ENCODE measurements around the gene PGAM5. TPM values are rescaled to one million over a fixed set of nuclear protein-coding genes. Genes with fewer than 3 reads are reported as not detected.

Gene PGAM5
- total RNA-seq, 1 experiment from 2014 or later, result 78.1 TPM

DNA sequence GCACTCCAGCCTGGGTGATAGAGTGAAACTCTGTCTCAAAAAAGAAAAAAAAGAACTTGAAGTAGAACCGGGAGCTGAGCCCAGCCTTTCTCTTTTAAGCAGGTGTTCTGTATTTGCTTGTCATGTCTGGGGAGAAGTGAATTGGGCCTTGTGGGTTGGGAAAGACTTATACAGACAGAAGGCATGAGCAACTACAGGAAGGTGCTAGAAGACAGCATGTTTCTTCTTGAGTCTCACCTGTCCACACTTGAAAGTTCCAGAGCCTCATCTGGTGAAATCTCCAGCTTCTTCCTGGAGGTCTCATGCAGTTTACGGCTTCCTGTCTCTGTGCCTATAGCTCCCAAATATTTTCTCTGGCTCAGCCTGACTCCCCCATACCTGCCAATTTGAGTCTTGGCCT, 2.5 kb downstream of the PGAM5 start:
- intact Hi-C loops (cut with micrococcal nuclease; ENCODE audit: unreplicated experiment), result no loop called here
- H3K36me3 Mint-ChIP-seq (ENCODE audit: insufficient read depth, unreplicated experiment), result peaks cover 67% of the 10 kb centered on the region
- POLR2A ChIA-PET, result no interaction called here
- H3K4me3 Mint-ChIP-seq (ENCODE audit: unreplicated experiment), result no peak overlapping the region
- no peaks in the 10 kb centered on the region for H3K9me3 Mint-ChIP-seq (ENCODE audit: unreplicated experiment)
- TF ChIP-seq CTCF (IDR thresholded peaks at IDR 0.05; ENCODE audit: insufficient read depth in 1 of 2, low read depth in 1 of 2, low read length in 1 of 2, severe bottlenecking in 1 of 2, unreplicated experiment in 1 of 2), result no peak
- H3K27ac Mint-ChIP-seq (ENCODE audit: unreplicated experiment), result no peak overlapping the region
- Histone ChIP-seq H3K4me3 (ENCODE audit: low read depth, low read length) (no peak overlapping the region), H3K9me3 (no peaks in the 10 kb centered on the region), H3K4me1 (no peaks in the 10 kb centered on the region), H3K36me3 (ENCODE audit: control insufficient read depth, insufficient read depth, low read length) (no peaks in the 10 kb centered on the region; the same call in 1 of the 2 replicates), H3K27me3 (replicated peaks; ENCODE audit: control insufficient read depth, insufficient read depth, low read length) (no peaks in the 10 kb centered on the region)
- H3K4me1 Mint-ChIP-seq (ENCODE audit: low read depth, unreplicated experiment), result no peaks in the 10 kb centered on the region
- H3K27me3 Mint-ChIP-seq (ENCODE audit: insufficient read depth, unreplicated experiment), result no peaks in the 10 kb centered on the region
- BruUV-seq (replicated peaks), result no TSS peak
- CTCF ChIA-PET, result no interaction called here
- DNase-seq, result no peak

- Mint-ChIP-seq H3K4me3 (ENCODE audit: unreplicated experiment) (no peak overlapping the region), H3K27me3 (ENCODE audit: insufficient read depth, unreplicated experiment) (no peaks in the 10 kb centered on the region), H3K4me1 (ENCODE audit: low read depth, unreplicated experiment) (no peaks in the 10 kb centered on the region), H3K36me3 (ENCODE audit: insufficient read depth, unreplicated experiment) (peaks cover 80% of the 10 kb centered on the region), H3K27ac (ENCODE audit: unreplicated experiment) (no peak overlapping the region), H3K9me3 (ENCODE audit: unreplicated experiment) (no peaks in the 10 kb centered on the region)
- Histone ChIP-seq H3K27me3 (replicated peaks; ENCODE audit: control insufficient read depth, insufficient read depth, low read length) (no peaks in the 10 kb centered on the region), H3K4me3 (ENCODE audit: low read depth, low read length) (no peak overlapping the region), H3K36me3 (ENCODE audit: control insufficient read depth, insufficient read depth, low read length) (no peaks in the 10 kb centered on the region; the same call in 1 of the 2 replicates), H3K9me3 (no peaks in the 10 kb centered on the region), H3K4me1 (no peaks in the 10 kb centered on the region)
- BruUV-seq (replicated peaks), result no TSS peak
- CTCF ChIA-PET, result no interaction called here
- TF ChIP-seq CTCF (IDR thresholded peaks at IDR 0.05; ENCODE audit: insufficient read depth in 1 of 2, low read depth in 1 of 2, low read length in 1 of 2, severe bottlenecking in 1 of 2, unreplicated experiment in 1 of 2), result no peak
- POLR2A ChIA-PET, result interaction anchor here (0.8 kb wide), 1 partner anchor 155 kb away, joined by 3 read pairs; no protein-coding TSS in a partner anchor
- intact Hi-C loops (cut with micrococcal nuclease; ENCODE audit: unreplicated experiment), result no loop called here
- DNase-seq, result no peak
Measured at GRCh38 chr12:132715874-132716273, 5.2 kb downstream of the PGAM5 start.

- TF ChIP-seq CTCF (IDR thresholded peaks at IDR 0.05; ENCODE audit: insufficient read depth in 1 of 2, low read depth in 1 of 2, low read length in 1 of 2, severe bottlenecking in 1 of 2, unreplicated experiment in 1 of 2), result no peak
- Mint-ChIP-seq H3K27ac (ENCODE audit: unreplicated experiment) (no peak overlapping the region), H3K27me3 (ENCODE audit: insufficient read depth, unreplicated experiment) (no peaks in the 10 kb centered on the region), H3K9me3 (ENCODE audit: unreplicated experiment) (no peaks in the 10 kb centered on the region), H3K4me1 (ENCODE audit: low read depth, unreplicated experiment) (no peaks in the 10 kb centered on the region), H3K4me3 (ENCODE audit: unreplicated experiment) (no peak overlapping the region), H3K36me3 (ENCODE audit: insufficient read depth, unreplicated experiment) (peaks cover 85% of the 10 kb centered on the region)
- Histone ChIP-seq H3K4me3 (ENCODE audit: low read depth, low read length) (no peak overlapping the region), H3K4me1 (no peaks in the 10 kb centered on the region), H3K36me3 (ENCODE audit: control insufficient read depth, insufficient read depth, low read length) (no peaks in the 10 kb centered on the region; the same call in 1 of the 2 replicates), H3K27me3 (replicated peaks; ENCODE audit: control insufficient read depth, insufficient read depth, low read length) (no peaks in the 10 kb centered on the region), H3K9me3 (no peaks in the 10 kb centered on the region)
- ChIA-PET CTCF (no interaction called here), POLR2A (no interaction called here)
- DNase-seq, result no peak
- no TSS peak for BruUV-seq (replicated peaks)
- intact Hi-C loops (cut with micrococcal nuclease; ENCODE audit: unreplicated experiment), result no loop called here
Measured at GRCh38 chr12:132716356-132716755, 5.7 kb downstream of the PGAM5 start.
